Measurements from ENCODE around the gene CNPY1. TPM values are rescaled to one million over a fixed set of nuclear protein-coding genes. Genes with fewer than 3 reads are reported as not detected.

CNPY1 gene
- total RNA-seq, 4 donors from 2014 or later = not detected

DNA sequence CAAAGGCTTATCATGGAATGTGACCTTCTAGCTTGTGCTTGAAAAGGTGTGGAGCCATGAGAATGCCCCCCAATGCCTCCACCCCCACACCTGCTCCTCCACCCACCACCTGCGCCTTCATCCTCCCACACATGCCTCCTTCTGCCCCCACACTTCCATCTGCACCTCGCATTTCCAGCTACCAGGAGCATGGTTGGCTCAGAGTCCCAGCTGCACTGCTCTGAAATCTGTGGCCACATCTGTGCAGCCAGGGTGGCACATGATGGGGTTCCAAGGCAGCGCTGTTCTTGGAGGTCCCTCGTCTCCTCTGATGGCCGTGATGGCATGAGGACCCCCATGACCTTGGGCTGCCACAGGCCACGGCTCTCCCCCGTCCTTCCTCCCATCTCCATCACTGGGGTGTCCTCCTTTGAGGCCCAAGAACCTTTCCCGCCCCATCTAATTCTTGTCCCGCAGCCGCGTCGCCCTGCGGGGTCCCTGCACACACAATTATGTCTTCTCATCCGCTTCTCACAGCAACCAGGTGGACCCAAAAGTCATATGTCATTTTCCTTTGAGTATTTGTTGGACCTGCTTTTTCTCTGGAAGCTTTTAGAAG, 40.6 kb upstream of the CNPY1 start:
- TF ChIP-seq EP300 (IDR thresholded peaks at IDR 0.05) (no peak), POLR2AphosphoS5 (IDR thresholded peaks at IDR 0.05) (no peak), POLR2A (IDR thresholded peaks at IDR 0.05) (no peak)
- TF ChIP-seq, protein P1, sequence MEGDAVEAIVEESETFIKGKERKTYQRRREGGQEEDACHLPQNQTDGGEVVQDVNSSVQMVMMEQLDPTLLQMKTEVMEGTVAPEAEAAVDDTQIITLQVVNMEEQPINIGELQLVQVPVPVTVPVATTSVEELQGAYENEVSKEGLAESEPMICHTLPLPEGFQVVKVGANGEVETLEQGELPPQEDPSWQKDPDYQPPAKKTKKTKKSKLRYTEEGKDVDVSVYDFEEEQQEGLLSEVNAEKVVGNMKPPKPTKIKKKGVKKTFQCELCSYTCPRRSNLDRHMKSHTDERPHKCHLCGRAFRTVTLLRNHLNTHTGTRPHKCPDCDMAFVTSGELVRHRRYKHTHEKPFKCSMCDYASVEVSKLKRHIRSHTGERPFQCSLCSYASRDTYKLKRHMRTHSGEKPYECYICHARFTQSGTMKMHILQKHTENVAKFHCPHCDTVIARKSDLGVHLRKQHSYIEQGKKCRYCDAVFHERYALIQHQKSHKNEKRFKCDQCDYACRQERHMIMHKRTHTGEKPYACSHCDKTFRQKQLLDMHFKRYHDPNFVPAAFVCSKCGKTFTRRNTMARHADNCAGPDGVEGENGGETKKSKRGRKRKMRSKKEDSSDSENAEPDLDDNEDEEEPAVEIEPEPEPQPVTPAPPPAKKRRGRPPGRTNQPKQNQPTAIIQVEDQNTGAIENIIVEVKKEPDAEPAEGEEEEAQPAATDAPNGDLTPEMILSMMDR (IDR thresholded peaks at IDR 0.05) = no peak
- no peaks in the 10 kb centered on the region for H3K9me3 ChIP-seq
- WGBS, 2 donors (ENCODE audit: low coverage in 1 of 2) = 89 to 90% methylated on average over 2 to 5 of the region's 14 CpGs
- H3K4me3 ChIP-seq = no peak overlapping the region
- ATAC-seq = no peak
- no peaks in the 10 kb centered on the region for H3K36me3 ChIP-seq
- H3K4me1 ChIP-seq = no peaks in the 10 kb centered on the region
- H3K27ac ChIP-seq = no peak overlapping the region
- H3K27me3 ChIP-seq = peaks cover 65% of the 10 kb centered on the region

DNA sequence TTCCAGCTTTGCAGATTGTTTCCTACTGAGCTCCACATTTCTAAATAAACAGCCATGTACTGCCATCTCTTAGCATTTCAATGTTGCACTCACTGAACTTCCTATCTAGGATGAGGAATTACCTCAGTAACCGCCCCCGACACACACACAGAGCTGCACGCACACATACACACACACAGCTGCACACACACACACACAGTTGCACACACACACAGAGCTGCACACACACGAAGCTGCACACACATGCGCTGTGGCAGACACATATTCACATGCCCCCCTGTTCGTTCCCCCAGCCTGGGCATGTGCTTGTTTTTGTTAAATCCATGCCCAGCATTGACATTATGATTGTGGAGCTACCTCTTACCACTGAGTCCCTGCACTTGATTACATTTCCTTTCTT, 39.6 kb upstream of the CNPY1 start:
- Histone ChIP-seq H3K36me3 (no peaks in the 10 kb centered on the region), H3K4me1 (no peaks in the 10 kb centered on the region), H3K9me3 (no peaks in the 10 kb centered on the region), H3K4me3 (no peak overlapping the region), H3K27ac (no peak overlapping the region), H3K27me3 (peaks cover 63% of the 10 kb centered on the region)
- 47 to 52% methylated on average over 4 to 6 of the region's 6 CpGs for WGBS, 2 donors (ENCODE audit: low coverage in 1 of 2)
- ATAC-seq = no peak
- TF ChIP-seq EP300 (IDR thresholded peaks at IDR 0.05) = no peak
- TF ChIP-seq, protein P1 (IDR thresholded peaks at IDR 0.05) = no peak
- no peak for TF ChIP-seq POLR2AphosphoS5 (IDR thresholded peaks at IDR 0.05)
- no peak for TF ChIP-seq POLR2A (IDR thresholded peaks at IDR 0.05)

DNA sequence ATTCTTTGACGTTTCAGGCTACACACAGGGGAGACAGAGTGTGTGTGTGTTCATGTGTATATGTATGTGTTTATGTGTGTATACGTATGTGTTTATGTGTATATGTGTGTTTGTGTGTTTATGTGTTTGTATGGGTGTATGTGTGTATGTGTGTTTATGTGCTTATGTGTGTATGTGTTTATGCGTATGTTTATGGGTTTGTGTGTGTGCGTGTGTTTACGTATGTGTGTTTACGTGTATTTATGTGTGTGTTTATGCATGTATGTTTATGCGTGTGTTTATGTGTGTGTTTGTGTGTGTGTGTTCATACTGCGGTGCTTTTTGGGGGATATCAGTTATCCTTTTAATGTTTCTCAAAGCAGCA, 39.2 kb upstream of the CNPY1 start:
- no peak overlapping the region for H3K27ac ChIP-seq
- no peak overlapping the region for H3K4me3 ChIP-seq
- WGBS, 2 donors (ENCODE audit: low coverage in 1 of 2) = 75 to 85% methylated on average over 4 to 8 of the region's 8 CpGs
- ATAC-seq = no peak
- no peaks in the 10 kb centered on the region for H3K4me1 ChIP-seq
- TF ChIP-seq, protein P1 (IDR thresholded peaks at IDR 0.05) = no peak
- TF ChIP-seq POLR2AphosphoS5 (IDR thresholded peaks at IDR 0.05) (no peak), EP300 (IDR thresholded peaks at IDR 0.05) (no peak), POLR2A (IDR thresholded peaks at IDR 0.05) (no peak)
- no peaks in the 10 kb centered on the region for H3K9me3 ChIP-seq
- H3K36me3 ChIP-seq = no peaks in the 10 kb centered on the region
- H3K27me3 ChIP-seq = peaks cover 63% of the 10 kb centered on the region

DNA sequence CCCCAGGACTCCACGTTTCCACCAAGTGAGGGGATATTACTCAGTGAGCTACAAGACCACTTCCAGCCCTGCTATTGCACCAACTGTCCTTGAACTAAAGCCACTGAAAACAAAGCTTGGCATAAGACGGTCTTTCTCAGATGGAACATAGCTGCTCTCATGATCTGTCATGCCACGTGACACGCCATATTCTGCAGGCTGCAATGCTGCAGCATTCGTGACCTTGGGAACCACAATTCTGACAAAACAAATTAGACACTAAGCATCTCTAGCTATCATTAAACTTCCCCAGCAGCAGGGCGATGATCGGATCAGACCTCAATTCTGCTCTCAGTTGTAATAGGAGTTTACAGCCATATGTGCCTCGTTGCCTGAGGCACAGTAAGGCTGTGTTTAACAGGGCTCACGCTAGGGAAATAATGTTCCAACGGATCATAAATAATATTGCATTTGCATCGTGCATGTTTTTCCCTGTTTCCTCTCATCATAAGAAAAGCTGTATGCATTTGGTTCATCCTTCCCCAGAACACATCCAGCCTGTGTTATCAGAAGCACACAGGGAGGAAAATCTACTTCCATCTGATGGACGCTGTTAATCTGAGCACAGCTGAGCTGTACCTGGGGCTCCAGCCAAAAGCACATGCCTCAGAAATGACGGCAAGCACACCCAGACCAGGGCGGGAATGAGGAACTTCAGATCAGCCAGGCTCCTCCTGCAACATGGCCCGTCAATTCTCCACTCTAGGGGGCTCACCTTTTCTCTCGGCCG, 38.6 kb upstream of the CNPY1 start:
- peak; percentile 48 for ATAC-seq
- Histone ChIP-seq H3K27me3 (peaks cover 63% of the 10 kb centered on the region), H3K4me1 (no peaks in the 10 kb centered on the region), H3K9me3 (no peaks in the 10 kb centered on the region), H3K36me3 (no peaks in the 10 kb centered on the region), H3K27ac (no peak overlapping the region), H3K4me3 (no peak overlapping the region)
- WGBS, 2 donors (ENCODE audit: low coverage in 1 of 2) = 29 to 36% methylated on average over 5 to 11 of the region's 17 CpGs
- TF ChIP-seq EP300 (IDR thresholded peaks at IDR 0.05) (no peak), POLR2AphosphoS5 (IDR thresholded peaks at IDR 0.05) (no peak), POLR2A (IDR thresholded peaks at IDR 0.05) (no peak)
- TF ChIP-seq, protein P1 (IDR thresholded peaks at IDR 0.05) = no peak

DNA sequence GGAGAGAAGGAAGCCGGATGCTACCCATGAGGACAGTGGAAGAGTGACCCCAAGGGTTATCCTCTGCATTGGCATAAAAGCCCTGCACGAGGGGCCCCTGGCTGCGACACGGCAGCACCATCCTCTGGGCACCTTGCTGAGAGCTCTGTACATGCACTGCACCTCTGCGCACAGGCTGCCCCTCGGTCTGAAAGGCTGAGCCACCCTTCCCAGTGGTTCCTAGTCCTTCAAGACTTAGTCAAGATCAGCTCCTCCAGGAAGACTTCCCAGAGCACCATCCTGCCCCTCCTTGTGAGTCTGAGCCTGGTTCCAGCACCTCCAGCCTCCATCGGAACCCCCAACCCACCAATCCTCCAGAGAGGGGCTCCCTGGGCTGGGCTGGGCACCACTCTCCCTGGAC, 37.9 kb upstream of the CNPY1 start:
- Histone ChIP-seq H3K4me3 (no peak overlapping the region), H3K36me3 (no peaks in the 10 kb centered on the region), H3K27me3 (peaks cover 61% of the 10 kb centered on the region), H3K27ac (no peak overlapping the region), H3K9me3 (no peaks in the 10 kb centered on the region), H3K4me1 (no peaks in the 10 kb centered on the region)
- ATAC-seq = no peak
- 90% methylated on average over 4 of the region's 7 CpGs; no CpG with 5 or more reads in 1 of the 2 donors for WGBS, 2 donors (ENCODE audit: low coverage in 1 of 2)
- no peak for TF ChIP-seq EP300 (IDR thresholded peaks at IDR 0.05)
- TF ChIP-seq, protein P1 (IDR thresholded peaks at IDR 0.05) = no peak
- TF ChIP-seq POLR2A (IDR thresholded peaks at IDR 0.05) = no peak
- no peak for TF ChIP-seq POLR2AphosphoS5 (IDR thresholded peaks at IDR 0.05)
